ENCODE data around the gene CDH10. TPM values are rescaled to one million over a fixed set of nuclear protein-coding genes. Genes with fewer than 3 reads are reported as not detected.

The CDH10 gene
- total and polyA plus RNA-seq, 2 experiments from 2014 or later = not detected

DNA sequence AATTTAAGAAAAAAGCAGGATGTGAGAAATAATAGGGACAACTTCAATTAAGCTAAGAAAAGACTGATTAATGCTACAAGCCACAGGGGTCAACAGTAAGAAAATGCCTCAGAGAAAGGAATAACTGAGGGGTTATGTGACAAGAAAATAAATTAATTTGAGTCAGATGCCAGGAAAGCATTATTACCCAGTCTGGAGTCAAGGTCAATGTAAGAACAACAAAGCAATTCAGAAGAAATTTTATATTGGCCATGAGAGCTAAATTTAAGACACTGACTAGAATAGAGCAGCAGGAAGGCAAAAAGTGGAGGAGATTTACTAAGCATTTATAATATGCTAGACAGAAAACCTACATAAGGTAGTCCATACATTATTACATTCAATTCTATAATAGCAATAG, 73.5 kb downstream of the CDH10 start (continued):
- TF ChIP-seq EZH2 (IDR thresholded peaks at IDR 0.05; ENCODE audit: low read depth, unreplicated experiment) (no peak), ZNF114 (CRISPR knock-in tag; IDR thresholded peaks at IDR 0.05) (no peak), CREB1 (CRISPR knock-in tag; IDR thresholded peaks at IDR 0.05; ENCODE audit: low read depth) (no peak), ZNF331 (CRISPR knock-in tag; IDR thresholded peaks at IDR 0.05; ENCODE audit: low read depth) (no peak), NANOG (IDR thresholded peaks at IDR 0.05; ENCODE audit: borderline replicate concordance) (no peak)

DNA sequence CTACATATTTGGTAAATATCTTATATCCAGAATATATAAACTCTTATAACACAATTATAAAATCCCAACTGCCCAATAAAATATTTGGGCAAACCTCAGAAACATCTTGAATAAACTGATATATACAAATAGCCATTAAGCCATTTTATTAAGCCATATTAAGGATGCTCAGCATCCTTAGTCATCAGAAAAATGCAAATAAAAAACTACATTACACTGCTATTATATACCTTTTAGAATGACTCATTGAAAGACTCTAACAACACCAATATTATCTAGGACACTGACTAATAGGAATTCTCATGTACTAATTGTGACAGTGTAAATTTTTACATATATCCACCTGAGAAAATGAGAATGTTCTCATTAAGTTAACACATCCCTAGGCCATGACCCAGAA, 77.8 kb downstream of the CDH10 start:
- Mint-ChIP-seq H3K27ac (no peak overlapping the region), H3K9me3 (no peaks in the 10 kb centered on the region), H3K4me3 (no peak overlapping the region), H3K4me1 (no peaks in the 10 kb centered on the region), H3K27me3 (ENCODE audit: insufficient read depth, low read depth, poor library complexity) (no peaks in the 10 kb centered on the region), H3K36me3 (ENCODE audit: low read depth) (no peaks in the 10 kb centered on the region)
- no peaks in the 10 kb centered on the region for H3K4me1 ChIP-seq (ENCODE audit: insufficient read depth)
- H3K27me3 ChIP-seq (ENCODE audit: insufficient read depth) = no peaks in the 10 kb centered on the region
- ATAC-seq = no peak
- H4K20me1 ChIP-seq (replicated peaks; ENCODE audit: insufficient read depth) = no peaks in the 10 kb centered on the region
- H3K9me2 ChIP-seq (ENCODE audit: insufficient read depth) = 0 out of 2 replicates have a peak, but pooled peaks cover 4% of the 10 kb centered on the region
- no peak overlapping the region for H3K4me3 ChIP-seq
- no peak overlapping the region for H3K27ac ChIP-seq (ENCODE audit: low read depth)
- TF ChIP-seq, protein P1, sequence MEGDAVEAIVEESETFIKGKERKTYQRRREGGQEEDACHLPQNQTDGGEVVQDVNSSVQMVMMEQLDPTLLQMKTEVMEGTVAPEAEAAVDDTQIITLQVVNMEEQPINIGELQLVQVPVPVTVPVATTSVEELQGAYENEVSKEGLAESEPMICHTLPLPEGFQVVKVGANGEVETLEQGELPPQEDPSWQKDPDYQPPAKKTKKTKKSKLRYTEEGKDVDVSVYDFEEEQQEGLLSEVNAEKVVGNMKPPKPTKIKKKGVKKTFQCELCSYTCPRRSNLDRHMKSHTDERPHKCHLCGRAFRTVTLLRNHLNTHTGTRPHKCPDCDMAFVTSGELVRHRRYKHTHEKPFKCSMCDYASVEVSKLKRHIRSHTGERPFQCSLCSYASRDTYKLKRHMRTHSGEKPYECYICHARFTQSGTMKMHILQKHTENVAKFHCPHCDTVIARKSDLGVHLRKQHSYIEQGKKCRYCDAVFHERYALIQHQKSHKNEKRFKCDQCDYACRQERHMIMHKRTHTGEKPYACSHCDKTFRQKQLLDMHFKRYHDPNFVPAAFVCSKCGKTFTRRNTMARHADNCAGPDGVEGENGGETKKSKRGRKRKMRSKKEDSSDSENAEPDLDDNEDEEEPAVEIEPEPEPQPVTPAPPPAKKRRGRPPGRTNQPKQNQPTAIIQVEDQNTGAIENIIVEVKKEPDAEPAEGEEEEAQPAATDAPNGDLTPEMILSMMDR (conservative IDR thresholded peaks at IDR 0.05; ENCODE audit: low read depth in 2 of 2) = no peak
- TF ChIP-seq, protein P2, sequence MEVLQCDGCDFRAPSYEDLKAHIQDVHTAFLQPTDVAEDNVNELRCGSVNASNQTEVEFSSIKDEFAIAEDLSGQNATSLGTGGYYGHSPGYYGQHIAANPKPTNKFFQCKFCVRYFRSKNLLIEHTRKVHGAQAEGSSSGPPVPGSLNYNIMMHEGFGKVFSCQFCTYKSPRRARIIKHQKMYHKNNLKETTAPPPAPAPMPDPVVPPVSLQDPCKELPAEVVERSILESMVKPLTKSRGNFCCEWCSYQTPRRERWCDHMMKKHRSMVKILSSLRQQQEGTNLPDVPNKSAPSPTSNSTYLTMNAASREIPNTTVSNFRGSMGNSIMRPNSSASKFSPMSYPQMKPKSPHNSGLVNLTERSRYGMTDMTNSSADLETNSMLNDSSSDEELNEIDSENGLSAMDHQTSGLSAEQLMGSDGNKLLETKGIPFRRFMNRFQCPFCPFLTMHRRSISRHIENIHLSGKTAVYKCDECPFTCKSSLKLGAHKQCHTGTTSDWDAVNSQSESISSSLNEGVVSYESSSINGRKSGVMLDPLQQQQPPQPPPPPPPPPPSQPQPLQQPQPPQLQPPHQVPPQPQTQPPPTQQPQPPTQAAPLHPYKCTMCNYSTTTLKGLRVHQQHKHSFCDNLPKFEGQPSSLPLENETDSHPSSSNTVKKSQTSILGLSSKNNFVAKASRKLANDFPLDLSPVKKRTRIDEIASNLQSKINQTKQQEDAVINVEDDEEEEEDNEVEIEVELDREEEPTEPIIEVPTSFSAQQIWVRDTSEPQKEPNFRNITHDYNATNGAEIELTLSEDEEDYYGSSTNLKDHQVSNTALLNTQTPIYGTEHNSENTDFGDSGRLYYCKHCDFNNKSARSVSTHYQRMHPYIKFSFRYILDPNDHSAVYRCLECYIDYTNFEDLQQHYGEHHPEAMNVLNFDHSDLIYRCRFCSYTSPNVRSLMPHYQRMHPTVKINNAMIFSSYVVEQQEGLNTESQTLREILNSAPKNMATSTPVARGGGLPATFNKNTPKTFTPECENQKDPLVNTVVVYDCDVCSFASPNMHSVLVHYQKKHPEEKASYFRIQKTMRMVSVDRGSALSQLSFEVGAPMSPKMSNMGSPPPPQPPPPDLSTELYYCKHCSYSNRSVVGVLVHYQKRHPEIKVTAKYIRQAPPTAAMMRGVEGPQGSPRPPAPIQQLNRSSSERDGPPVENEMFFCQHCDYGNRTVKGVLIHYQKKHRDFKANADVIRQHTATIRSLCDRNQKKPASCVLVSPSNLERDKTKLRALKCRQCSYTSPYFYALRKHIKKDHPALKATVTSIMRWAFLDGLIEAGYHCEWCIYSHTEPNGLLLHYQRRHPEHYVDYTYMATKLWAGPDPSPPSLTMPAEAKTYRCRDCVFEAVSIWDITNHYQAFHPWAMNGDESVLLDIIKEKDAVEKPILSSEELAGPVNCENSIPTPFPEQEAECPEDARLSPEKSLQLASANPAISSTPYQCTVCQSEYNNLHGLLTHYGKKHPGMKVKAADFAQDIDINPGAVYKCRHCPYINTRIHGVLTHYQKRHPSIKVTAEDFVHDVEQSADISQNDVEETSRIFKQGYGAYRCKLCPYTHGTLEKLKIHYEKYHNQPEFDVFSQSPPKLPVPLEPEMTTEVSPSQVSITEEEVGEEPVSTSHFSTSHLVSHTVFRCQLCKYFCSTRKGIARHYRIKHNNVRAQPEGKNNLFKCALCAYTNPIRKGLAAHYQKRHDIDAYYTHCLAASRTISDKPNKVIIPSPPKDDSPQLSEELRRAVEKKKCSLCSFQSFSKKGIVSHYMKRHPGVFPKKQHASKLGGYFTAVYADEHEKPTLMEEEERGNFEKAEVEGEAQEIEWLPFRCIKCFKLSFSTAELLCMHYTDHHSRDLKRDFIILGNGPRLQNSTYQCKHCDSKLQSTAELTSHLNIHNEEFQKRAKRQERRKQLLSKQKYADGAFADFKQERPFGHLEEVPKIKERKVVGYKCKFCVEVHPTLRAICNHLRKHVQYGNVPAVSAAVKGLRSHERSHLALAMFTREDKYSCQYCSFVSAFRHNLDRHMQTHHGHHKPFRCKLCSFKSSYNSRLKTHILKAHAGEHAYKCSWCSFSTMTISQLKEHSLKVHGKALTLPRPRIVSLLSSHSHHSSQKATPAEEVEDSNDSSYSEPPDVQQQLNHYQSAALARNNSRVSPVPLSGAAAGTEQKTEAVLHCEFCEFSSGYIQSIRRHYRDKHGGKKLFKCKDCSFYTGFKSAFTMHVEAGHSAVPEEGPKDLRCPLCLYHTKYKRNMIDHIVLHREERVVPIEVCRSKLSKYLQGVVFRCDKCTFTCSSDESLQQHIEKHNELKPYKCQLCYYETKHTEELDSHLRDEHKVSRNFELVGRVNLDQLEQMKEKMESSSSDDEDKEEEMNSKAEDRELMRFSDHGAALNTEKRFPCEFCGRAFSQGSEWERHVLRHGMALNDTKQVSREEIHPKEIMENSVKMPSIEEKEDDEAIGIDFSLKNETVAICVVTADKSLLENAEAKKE (CRISPR knock-in tag; IDR thresholded peaks at IDR 0.05) = no peak
- no peak for TF ChIP-seq CREB1 (CRISPR knock-in tag; IDR thresholded peaks at IDR 0.05; ENCODE audit: low read depth)
- TF ChIP-seq POLR2AphosphoS5 (IDR thresholded peaks at IDR 0.05; ENCODE audit: low read depth) = no peak
- TF ChIP-seq STAT1 (IDR thresholded peaks at IDR 0.05; ENCODE audit: unreplicated experiment) = no peak
- no peak for TF ChIP-seq EZH2 (IDR thresholded peaks at IDR 0.05; ENCODE audit: low read depth, unreplicated experiment)
- TF ChIP-seq, protein P3, sequence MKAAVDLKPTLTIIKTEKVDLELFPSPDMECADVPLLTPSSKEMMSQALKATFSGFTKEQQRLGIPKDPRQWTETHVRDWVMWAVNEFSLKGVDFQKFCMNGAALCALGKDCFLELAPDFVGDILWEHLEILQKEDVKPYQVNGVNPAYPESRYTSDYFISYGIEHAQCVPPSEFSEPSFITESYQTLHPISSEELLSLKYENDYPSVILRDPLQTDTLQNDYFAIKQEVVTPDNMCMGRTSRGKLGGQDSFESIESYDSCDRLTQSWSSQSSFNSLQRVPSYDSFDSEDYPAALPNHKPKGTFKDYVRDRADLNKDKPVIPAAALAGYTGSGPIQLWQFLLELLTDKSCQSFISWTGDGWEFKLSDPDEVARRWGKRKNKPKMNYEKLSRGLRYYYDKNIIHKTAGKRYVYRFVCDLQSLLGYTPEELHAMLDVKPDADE (IDR thresholded peaks at IDR 0.05) = no peak
- no peak for TF ChIP-seq JUNB (IDR thresholded peaks at IDR 0.05; ENCODE audit: unreplicated experiment)
- no peak for TF ChIP-seq EZH2phosphoT487 (IDR thresholded peaks at IDR 0.05; ENCODE audit: unreplicated experiment)
- TF ChIP-seq, protein P4, sequence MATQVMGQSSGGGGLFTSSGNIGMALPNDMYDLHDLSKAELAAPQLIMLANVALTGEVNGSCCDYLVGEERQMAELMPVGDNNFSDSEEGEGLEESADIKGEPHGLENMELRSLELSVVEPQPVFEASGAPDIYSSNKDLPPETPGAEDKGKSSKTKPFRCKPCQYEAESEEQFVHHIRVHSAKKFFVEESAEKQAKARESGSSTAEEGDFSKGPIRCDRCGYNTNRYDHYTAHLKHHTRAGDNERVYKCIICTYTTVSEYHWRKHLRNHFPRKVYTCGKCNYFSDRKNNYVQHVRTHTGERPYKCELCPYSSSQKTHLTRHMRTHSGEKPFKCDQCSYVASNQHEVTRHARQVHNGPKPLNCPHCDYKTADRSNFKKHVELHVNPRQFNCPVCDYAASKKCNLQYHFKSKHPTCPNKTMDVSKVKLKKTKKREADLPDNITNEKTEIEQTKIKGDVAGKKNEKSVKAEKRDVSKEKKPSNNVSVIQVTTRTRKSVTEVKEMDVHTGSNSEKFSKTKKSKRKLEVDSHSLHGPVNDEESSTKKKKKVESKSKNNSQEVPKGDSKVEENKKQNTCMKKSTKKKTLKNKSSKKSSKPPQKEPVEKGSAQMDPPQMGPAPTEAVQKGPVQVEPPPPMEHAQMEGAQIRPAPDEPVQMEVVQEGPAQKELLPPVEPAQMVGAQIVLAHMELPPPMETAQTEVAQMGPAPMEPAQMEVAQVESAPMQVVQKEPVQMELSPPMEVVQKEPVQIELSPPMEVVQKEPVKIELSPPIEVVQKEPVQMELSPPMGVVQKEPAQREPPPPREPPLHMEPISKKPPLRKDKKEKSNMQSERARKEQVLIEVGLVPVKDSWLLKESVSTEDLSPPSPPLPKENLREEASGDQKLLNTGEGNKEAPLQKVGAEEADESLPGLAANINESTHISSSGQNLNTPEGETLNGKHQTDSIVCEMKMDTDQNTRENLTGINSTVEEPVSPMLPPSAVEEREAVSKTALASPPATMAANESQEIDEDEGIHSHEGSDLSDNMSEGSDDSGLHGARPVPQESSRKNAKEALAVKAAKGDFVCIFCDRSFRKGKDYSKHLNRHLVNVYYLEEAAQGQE (IDR thresholded peaks at IDR 0.05; ENCODE audit: unreplicated experiment) = no peak
- TF ChIP-seq NANOG (IDR thresholded peaks at IDR 0.05; ENCODE audit: borderline replicate concordance) = no peak
- no peak for TF ChIP-seq ZNF114 (CRISPR knock-in tag; IDR thresholded peaks at IDR 0.05)
- no peak for TF ChIP-seq ZNF331 (CRISPR knock-in tag; IDR thresholded peaks at IDR 0.05; ENCODE audit: low read depth)
- no peaks in the 10 kb centered on the region for H3F3A ChIP-seq (replicated peaks; ENCODE audit: low read depth)
- no peaks in the 10 kb centered on the region for H3K36me3 ChIP-seq (ENCODE audit: insufficient read depth)
- H3K79me2 ChIP-seq (replicated peaks; ENCODE audit: insufficient read depth) = no peaks in the 10 kb centered on the region
- H3K4me2 ChIP-seq = no peak overlapping the region
- no peak for DNase-seq (ENCODE audit: low spot score)
- H2AFZ ChIP-seq = no peak overlapping the region
